HFF-Myc (cell line): Measurements from ENCODE around the gene SERINC5.
A peak's percentile ranks its signal among the peaks of the same experiment; 100 is the strongest.
"Not testable (repeated sequence)": the region's sequence is repeated elsewhere in the genome, so short reads cannot be mapped to it uniquely, and the experiment has no call there.

ENCODE experiments used
- DNase-seq: peaks from one replicate; pipeline ENCODE4 v3.0.0-alpha.2; 2011; ENCODE audit warnings: low read depth; ENCODE audit errors: extremely low read depth
- H3K4me3 ChIP-seq: replicated peaks from 2 replicates; pipeline ENCODE4 v1.5.1; 2011; ENCODE audit warnings: low read depth, mild to moderate bottlenecking, control low read depth, low read length
- CTCF ChIP-seq: IDR thresholded peaks from 2 replicates; pipeline ENCODE4 v1.5.1; 2012; ENCODE audit warnings: mild to moderate bottlenecking, low read depth, low read length, control low read depth; ENCODE audit errors: missing control alignments

SERINC5 gene

GRCh38 chr5:80101993-80102392, 153.9 kb downstream of the SERINC5 start:
- no peak for DNase-seq
- TF ChIP-seq CTCF = no peak
- no peak overlapping the region for H3K4me3 ChIP-seq

GRCh38 chr5:80097451-80097850, 158.4 kb downstream of the SERINC5 start:
- no peak overlapping the region for H3K4me3 ChIP-seq
- no peak for TF ChIP-seq CTCF
- DNase-seq = no peak

- DNase-seq = no peak
- no peak for TF ChIP-seq CTCF
- H3K4me3 ChIP-seq = no peak overlapping the region
These were observed 161.6 kb downstream of the SERINC5 start for GRCh38 chr5:80094236-80094738.

- no peak for DNase-seq
- no peak overlapping the region for H3K4me3 ChIP-seq
- TF ChIP-seq CTCF = no peak
These were observed 162.1 kb downstream of the SERINC5 start for GRCh38 chr5:80093796-80094195.

- DNase-seq = no peak
- H3K4me3 ChIP-seq = no peak overlapping the region
- TF ChIP-seq CTCF = no peak
These were observed 163.3 kb downstream of the SERINC5 start for GRCh38 chr5:80092486-80093107.

GRCh38 chr5:80091792-80092192, 164.1 kb downstream of the SERINC5 start:
- not testable (repeated sequence) for DNase-seq, H3K4me3 ChIP-seq
- TF ChIP-seq CTCF = peak; percentile 48

GRCh38 chr5:80090884-80091166, 165.0 kb downstream of the SERINC5 start:
- no peak overlapping the region for H3K4me3 ChIP-seq
- TF ChIP-seq CTCF = no peak
- DNase-seq = no peak
